Measurements from ENCODE around the gene MAML2. TPM values are rescaled to one million over a fixed set of nuclear protein-coding genes. Genes with fewer than 3 reads are reported as not detected.

MAML2 gene
- total and polyA plus RNA-seq, 7 donors, result 2.8 to 20.7 (median 11.8) TPM

DNA sequence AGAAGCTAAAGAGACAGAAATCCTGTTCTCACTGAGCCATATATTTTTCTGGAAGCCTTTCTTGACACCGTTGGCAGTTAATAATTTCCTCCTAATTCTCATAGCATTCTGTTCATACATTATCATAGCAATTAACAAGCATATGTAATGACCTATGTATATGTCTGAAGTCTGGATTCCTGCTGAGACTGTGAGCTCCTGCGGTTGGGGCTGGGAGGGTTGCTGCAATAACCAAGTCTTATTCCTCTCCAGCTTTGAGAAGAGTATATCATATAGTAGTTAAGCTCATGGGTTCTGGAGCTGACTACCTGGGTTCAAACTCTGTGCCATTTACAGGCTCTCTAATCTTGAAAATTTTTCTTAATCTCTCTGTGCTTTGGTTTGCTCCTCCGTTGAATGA, 175.2 kb downstream of the MAML2 start:
- no peaks in the 10 kb centered on the region for H3K36me3 ChIP-seq
- peaks cover 0 to 26% (median 9%) of the 10 kb centered on the region in 4 donors for H3K4me1 ChIP-seq
- no peak overlapping the region for H3K27ac ChIP-seq
- H3K27me3 ChIP-seq, result no peaks in the 10 kb centered on the region
- intact Hi-C loops (cut with DNase I), result no loop called here
- H3K4me3 ChIP-seq, result no peak overlapping the region
- WGBS, 2 donors, result 90 to 93% methylated on average over 3 of the region's 3 CpGs
- H3K9me3 ChIP-seq, result no peaks in the 10 kb centered on the region
- TF ChIP-seq EP300 (IDR thresholded peaks at IDR 0.05) (no peak), POLR2A (IDR thresholded peaks at IDR 0.05) (no peak), POLR2AphosphoS5 (IDR thresholded peaks at IDR 0.05) (no peak)
- TF ChIP-seq, protein P1, sequence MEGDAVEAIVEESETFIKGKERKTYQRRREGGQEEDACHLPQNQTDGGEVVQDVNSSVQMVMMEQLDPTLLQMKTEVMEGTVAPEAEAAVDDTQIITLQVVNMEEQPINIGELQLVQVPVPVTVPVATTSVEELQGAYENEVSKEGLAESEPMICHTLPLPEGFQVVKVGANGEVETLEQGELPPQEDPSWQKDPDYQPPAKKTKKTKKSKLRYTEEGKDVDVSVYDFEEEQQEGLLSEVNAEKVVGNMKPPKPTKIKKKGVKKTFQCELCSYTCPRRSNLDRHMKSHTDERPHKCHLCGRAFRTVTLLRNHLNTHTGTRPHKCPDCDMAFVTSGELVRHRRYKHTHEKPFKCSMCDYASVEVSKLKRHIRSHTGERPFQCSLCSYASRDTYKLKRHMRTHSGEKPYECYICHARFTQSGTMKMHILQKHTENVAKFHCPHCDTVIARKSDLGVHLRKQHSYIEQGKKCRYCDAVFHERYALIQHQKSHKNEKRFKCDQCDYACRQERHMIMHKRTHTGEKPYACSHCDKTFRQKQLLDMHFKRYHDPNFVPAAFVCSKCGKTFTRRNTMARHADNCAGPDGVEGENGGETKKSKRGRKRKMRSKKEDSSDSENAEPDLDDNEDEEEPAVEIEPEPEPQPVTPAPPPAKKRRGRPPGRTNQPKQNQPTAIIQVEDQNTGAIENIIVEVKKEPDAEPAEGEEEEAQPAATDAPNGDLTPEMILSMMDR (IDR thresholded peaks at IDR 0.05), result no peak
- no peak for DNase-seq

GRCh38 chr11:96167203-96167758, 175.7 kb downstream of the MAML2 start:
- no peak overlapping the region for H3K27ac ChIP-seq
- no peak for DNase-seq
- H3K4me1 ChIP-seq, result peaks cover 0 to 31% (median 12%) of the 10 kb centered on the region in 4 donors
- H3K9me3 ChIP-seq, result no peaks in the 10 kb centered on the region
- no peak overlapping the region for H3K4me3 ChIP-seq
- H3K27me3 ChIP-seq, result no peaks in the 10 kb centered on the region
- no peaks in the 10 kb centered on the region for H3K36me3 ChIP-seq
- no peak for TF ChIP-seq POLR2AphosphoS5 (IDR thresholded peaks at IDR 0.05)
- no peak for TF ChIP-seq EP300 (IDR thresholded peaks at IDR 0.05)
- no peak for TF ChIP-seq POLR2A (IDR thresholded peaks at IDR 0.05)
- TF ChIP-seq, protein P1 (IDR thresholded peaks at IDR 0.05), result no peak
- intact Hi-C loops (cut with DNase I), result no loop called here
- 92 to 95% methylated on average over 4 of the region's 4 CpGs for WGBS, 2 donors

DNA sequence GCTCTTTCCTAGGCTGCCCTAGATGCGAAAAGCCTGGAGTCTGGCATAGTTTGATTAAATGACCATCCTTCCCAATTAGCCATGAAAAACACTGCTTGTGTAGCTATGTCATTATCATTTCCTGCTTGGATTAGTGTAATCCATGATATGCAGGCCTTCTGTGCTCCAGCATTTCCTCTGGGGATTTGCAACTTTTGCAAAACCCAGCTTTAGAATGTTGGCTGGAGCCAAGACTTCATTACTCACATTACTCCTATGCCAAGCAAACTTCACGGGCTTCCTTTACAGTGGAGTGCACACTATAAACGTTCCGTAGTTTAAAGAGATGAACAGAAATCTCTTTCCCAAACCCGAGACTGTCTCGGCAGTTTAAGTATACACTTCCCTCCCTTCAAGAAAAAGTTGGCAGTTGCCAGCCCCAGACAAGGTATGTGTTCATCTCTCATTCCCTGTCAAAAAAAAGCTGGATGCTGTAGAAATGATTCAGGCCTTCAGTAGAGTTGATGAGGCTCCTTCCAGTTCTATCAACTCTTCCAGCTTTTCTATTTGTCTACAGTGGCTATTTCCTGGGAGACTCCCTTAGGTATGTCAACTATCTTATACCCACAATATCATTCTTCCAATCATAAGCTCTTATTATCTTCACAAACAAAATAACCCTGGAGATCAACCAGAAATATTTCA, 180.0 kb downstream of the MAML2 start:
- Histone ChIP-seq H3K4me1 (peaks cover 0 to 39% (median 23%) of the 10 kb centered on the region in 4 donors), H3K27ac (peak overlapping the region; percentile 28 to 78 (median 74)), H3K4me3 (no peak overlapping the region), H3K9me3 (no peaks in the 10 kb centered on the region), H3K36me3 (no peaks in the 10 kb centered on the region), H3K27me3 (no peaks in the 10 kb centered on the region)
- intact Hi-C loops (cut with DNase I), result no loop called here
- no peak for TF ChIP-seq POLR2A (IDR thresholded peaks at IDR 0.05)
- peak in 3 of 4 donors; percentile 46 to 61 (median 52) for TF ChIP-seq POLR2AphosphoS5 (IDR thresholded peaks at IDR 0.05)
- 76 to 82% methylated on average over 6 of the region's 6 CpGs for WGBS, 2 donors
- peak; percentile 76 for DNase-seq

GRCh38 chr11:96161307-96162089, 181.5 kb downstream of the MAML2 start:
- H3K27ac ChIP-seq, result peak overlapping the region; percentile 23 to 78 (median 50)
- TF ChIP-seq POLR2AphosphoS5 (IDR thresholded peaks at IDR 0.05) (no peak), EP300 (IDR thresholded peaks at IDR 0.05) (no peak), POLR2A (IDR thresholded peaks at IDR 0.05) (no peak)
- TF ChIP-seq, protein P1 (IDR thresholded peaks at IDR 0.05), result no peak

More at GRCh38 chr11:96161307-96162089, 181.5 kb downstream of the MAML2 start:
- Histone ChIP-seq H3K9me3 (no peaks in the 10 kb centered on the region), H3K36me3 (no peaks in the 10 kb centered on the region), H3K4me3 (no peak overlapping the region), H3K27me3 (no peaks in the 10 kb centered on the region), H3K4me1 (peaks cover 0 to 48% (median 36%) of the 10 kb centered on the region in 4 donors)
- WGBS, 2 donors, result 84 to 88% methylated on average over 10 of the region's 10 CpGs
- DNase-seq, result no peak
- intact Hi-C loops (cut with DNase I), result no loop called here
